GM23248 (cell line): ENCODE measurements around the gene HEG1.

ENCODE experiments used
- EZH2 ChIP-seq: fragments of 200-600 bp; sonication (generic); IDR thresholded peaks from 2 replicates; pipeline ENCODE4 v1.6.1; 2018; ENCODE audit warnings: antibody characterized with exemption, mild to moderate bottlenecking; ENCODE audit not compliant: insufficient read depth, poor library complexity, severe bottlenecking
- EZH2phosphoT487 ChIP-seq: fragments of 200-600 bp; sonication (generic); IDR thresholded peaks from 2 replicates; pipeline ENCODE4 v1.6.1; 2018; ENCODE audit warnings: antibody characterized with exemption, moderate library complexity, mild to moderate bottlenecking, low read depth; ENCODE audit not compliant: insufficient read depth

DNA sequence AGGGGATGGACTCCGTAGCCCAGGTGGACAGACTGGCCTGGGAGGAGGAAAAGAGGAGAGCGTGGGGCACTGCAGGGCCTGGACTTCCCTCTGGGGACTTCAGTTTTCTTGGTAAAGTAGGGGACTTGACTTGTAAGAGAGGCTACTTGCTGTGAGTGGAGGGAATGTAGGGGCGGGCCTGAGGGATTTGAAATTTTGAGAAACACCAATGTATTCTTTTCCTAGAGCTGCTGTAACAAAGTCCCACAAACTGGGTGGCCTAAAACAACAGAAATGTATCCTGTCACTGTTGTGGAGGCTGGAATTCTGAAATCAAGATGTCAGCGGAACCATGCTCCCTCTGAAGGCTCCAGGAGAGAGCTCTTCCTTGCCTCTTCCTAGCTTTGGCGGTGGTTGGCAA lies 5.8 kb upstream of the HEG1 start:
- no peak for TF ChIP-seq EZH2
- TF ChIP-seq EZH2phosphoT487 = no peak
